ENCODE data around the gene GLCE.
"Not testable (repeated sequence)": the region's sequence is repeated elsewhere in the genome, so short reads cannot be mapped to it uniquely, and the experiment has no call there.

The GLCE gene

GRCh38 chr15:69302087-69302486, 141.7 kb downstream of the GLCE start:
- not testable (repeated sequence) for DNase-seq

- DNase-seq = no peak
These were observed 142.5 kb downstream of the GLCE start for GRCh38 chr15:69302929-69303328.

DNA sequence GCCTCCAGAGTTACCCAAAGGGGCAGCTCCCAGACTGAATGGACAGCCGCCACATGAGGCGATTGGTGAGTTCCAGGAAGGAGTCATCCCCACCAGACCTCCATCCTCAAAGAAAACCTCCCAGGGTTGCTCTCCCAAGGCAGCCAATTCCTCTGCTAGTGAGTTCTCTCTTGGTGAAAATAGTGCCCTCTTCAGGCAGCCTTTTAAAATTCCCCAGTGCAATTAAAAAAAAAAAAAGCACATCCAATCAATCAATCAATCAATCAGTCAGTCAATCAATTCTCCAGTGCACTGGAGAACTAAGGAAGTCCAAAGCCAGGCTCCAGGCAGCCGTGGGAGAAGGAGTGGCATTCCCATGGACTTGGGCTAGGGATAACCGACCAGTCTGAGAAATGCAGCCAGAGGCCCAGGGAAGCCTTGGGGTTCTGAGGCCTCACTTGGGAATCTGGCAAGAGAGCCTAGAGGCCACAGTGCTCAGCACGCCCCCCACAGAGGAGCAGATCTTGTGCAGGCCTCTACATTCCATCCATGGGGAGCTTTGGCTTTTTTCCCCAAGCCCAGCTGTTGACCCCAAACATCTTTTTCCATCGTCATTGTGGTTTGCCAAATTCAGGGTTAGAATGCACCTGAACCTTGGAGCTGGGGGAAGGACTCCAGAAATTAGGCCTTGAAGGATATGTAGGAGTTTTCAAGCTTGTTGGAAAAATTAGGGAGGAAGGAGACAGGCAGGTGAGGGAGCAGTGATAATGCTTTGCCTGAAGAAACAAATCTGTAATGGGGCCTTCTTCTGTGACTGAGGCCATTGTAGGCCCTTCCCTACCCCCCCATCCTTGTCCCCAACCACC, 143.1 kb downstream of the GLCE start:
- no peak for DNase-seq

DNA sequence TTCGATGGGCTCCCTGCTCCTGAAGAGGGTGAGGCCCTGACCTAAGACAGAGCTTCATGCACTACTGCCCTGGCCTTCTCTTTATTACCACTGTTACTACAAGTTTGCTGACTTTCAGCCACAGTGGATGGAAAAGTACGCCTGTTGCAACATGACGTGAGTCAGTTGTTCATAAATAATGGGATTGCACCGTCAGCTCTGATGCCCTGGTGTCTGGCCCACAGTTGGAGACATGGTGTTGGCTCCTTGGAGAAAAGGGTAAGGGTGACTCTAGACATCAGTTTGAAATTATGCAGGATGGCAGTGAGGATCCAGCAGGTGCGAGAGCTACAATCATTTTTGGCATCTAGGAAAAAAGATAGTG, 143.7 kb downstream of the GLCE start:
- DNase-seq = no peak

DNA sequence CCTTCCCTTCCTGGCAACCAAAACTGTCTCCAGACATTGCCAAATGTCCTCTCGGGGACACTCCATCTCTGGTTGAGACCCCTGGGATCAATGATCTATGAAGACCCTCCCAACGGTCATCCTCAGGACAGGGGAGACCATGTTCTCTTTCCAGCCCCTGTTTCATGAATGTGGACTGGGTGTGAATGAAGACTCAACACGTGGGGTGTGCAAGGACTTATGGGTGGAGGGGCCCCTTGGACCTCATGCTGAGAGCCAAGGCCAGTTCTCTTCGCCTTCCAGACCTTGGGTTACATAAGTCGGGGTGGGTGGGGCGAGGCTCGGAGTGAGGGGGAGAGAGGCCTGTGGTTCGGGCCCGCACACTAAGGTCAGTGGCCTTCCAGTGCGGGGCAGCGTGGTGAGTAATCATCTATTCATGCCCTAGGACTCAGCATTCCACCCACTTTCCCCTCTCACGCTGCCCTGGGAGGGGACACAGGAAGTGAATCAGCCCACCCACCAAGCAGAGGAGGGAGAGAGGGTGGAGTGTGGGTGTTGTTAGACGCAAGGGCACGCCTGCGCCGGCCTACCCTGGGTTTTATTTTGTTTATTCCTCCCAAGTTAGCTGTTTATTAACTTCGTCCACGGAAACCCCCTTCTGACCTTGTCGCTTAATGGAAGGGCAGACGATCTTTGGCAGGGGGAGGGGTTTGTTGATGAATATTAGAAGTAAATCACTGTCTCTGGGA, 144.9 kb downstream of the GLCE start:
- no peak for DNase-seq

- DNase-seq = no peak
These were observed 145.6 kb downstream of the GLCE start for GRCh38 chr15:69305933-69306568.

DNA sequence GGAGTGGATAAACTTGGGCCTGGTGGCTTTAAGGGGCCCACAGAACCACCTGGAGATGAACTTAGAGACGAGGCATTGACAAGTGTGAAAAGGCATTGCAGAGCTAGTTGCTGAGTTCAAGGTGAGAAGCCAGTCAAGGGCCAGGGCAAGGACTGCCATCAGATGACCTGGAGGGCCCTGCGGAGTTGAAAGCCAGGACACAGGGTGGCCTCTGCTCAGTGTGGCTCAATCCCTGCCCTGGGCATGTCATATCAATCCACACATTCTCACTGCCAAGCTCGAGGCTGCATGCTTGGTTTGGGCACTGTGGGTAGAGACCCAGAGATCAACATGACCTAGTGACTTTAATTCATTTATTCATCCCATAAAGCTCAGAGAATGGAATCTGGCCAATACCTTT, 147.5 kb downstream of the GLCE start:
- DNase-seq = no peak

DNA sequence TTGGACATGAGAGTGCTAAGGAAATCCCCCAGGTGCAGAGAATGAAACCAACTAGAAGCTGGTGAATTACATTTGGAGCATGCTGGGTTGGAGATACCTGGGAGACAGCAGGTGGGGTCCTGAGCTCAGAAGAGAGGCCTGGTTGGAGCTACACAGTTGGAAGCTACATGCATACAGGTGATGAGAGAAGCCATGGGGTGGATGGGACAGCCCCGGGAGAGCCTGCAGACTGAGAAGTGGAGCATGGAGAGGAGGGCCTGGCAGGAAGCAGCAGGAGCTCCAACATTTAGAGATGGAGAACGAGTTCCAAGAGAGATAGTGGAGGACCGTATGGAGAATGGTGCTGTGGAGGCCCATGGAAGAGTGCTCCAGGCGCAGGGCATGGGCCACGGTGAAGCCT, 148.5 kb downstream of the GLCE start:
- DNase-seq = no peak

DNA sequence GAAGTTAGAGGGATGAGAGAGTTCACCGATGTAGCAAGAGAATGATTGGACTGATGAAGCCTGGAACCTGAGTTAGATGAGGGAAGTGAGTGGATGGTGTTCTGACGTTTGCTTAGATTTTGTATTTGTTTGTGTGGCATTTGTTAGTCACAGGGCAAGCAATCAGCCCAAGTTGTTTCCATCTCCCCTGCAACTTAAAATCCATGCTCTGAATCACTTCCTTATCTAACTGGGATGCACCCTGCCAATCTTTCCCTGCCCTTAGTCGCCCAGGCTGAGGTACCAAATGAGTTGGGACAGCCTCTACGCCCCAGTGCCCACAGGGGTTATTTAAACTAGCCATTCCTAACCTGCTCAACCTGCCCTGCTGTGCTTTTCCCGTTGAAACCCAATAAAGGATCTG, 150.9 kb downstream of the GLCE start:
- DNase-seq = no peak

GRCh38 chr15:69313432-69314000, 153.1 kb downstream of the GLCE start:
- DNase-seq = no peak

DNA sequence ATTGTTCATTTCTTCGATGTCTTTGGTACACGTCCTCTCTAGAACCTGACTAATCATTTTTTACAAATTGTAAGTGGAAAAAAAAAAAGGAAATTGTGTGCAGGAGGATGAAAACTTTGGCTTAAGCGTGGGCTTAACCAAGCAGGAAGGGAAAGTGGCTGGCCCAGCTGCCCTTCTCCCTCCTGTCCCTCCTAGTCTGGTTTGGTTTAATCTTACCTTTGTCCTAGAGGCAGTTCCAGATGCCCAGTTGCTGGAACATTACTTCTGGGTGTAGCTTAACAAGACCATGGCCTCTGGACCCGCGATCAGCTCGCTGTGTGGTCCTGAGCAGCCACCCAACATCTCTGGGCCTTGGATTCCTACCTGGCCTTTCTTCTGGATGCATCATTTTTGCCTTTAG, 153.7 kb downstream of the GLCE start:
- no peak for DNase-seq

- no peak for DNase-seq
These were observed 154.3 kb downstream of the GLCE start for GRCh38 chr15:69314736-69315135.

- no peak for DNase-seq
These were observed 155.1 kb downstream of the GLCE start for GRCh38 chr15:69315402-69316110.

GRCh38 chr15:69316291-69316690, 155.9 kb downstream of the GLCE start:
- DNase-seq = no peak

- DNase-seq = no peak
These were observed 157.0 kb downstream of the GLCE start for GRCh38 chr15:69317392-69317841.

- no peak for DNase-seq
These were observed 157.6 kb downstream of the GLCE start for GRCh38 chr15:69318033-69318432.

DNA sequence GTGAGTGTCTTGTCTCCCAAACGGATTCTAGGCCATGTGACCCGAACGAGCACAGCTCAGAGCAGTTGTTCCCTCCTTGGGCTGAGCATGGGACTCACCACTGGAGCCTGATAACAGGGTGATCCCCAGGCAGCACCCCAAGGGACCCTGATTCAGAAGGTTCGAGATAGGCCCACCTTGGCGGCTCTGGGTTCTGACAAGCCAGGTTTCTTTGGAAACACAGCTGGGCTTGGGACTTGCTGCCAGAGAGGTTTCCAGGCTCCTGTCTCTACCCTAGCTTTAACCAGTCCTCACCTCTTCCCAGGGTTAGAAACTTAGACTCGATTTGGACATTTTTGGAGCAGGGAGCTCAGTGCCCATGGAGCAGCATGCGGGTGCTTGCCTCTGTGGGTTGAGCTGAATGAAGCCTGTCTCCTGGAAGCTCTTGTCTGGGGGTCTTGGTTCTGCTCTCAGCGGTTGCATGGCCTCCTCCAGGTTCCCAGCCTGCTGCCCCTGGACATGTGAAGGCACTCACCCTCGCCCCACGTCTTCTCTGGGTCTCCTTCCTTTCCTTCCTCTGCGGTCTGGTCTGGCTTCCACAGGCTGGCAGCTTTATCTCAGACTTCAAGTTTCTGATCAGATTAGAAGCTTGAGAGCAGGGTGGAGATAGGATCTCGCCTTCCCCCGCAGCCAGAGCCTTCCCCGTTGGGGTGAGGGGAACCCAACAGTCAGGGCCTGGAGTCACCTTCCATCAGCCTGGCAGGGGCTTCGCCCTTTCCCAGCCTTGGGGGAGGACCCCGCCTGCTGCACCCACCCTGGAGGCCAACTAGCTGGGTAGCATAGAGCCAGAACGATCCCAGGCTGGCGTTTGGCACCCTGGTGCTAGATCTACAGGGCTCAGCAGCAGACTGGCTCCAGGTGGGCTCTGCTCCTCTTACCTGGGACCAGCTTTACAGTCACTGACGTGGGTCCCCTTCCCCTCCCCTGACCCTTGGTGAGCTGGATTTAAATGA, 159.2 kb downstream of the GLCE start:
- DNase-seq = no peak

- DNase-seq = no peak
These were observed 160.6 kb downstream of the GLCE start for GRCh38 chr15:69320977-69321554.

Data from NCI-H187 treated with DMSO at 0.1 percent for 48 hours (cell line).